Measurements from ENCODE around the gene ARHGEF7.

DNA sequence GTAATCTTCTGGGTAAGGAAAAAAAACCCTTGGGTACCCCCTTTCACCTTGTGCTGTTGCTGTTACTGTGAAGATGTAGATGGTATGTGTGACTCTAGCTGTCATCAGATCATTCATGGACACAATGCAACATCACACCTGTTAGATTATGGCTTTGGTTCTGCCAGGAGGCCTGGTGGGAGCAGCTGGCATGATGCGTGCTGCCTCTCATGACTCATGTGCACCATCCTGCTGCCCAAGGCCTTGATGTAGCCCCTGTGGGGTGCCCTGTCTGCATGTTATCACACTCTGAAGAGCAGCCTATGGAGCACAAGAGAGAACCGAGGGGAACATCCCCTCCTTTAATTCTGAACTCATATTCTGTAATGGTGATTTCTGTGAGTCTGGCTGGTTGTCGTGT, 147.6 kb downstream of the ARHGEF7 start:
- TF ChIP-seq EZH2 (IDR thresholded peaks at IDR 0.05; ENCODE audit: borderline replicate concordance) = no peak
- TF ChIP-seq, protein P1, sequence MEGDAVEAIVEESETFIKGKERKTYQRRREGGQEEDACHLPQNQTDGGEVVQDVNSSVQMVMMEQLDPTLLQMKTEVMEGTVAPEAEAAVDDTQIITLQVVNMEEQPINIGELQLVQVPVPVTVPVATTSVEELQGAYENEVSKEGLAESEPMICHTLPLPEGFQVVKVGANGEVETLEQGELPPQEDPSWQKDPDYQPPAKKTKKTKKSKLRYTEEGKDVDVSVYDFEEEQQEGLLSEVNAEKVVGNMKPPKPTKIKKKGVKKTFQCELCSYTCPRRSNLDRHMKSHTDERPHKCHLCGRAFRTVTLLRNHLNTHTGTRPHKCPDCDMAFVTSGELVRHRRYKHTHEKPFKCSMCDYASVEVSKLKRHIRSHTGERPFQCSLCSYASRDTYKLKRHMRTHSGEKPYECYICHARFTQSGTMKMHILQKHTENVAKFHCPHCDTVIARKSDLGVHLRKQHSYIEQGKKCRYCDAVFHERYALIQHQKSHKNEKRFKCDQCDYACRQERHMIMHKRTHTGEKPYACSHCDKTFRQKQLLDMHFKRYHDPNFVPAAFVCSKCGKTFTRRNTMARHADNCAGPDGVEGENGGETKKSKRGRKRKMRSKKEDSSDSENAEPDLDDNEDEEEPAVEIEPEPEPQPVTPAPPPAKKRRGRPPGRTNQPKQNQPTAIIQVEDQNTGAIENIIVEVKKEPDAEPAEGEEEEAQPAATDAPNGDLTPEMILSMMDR (IDR thresholded peaks at IDR 0.05; ENCODE audit: poor library complexity) = no peak
